Keratinocyte (primary cell): Measurements from ENCODE around the gene B3GALT6. TPM values are rescaled to one million over a fixed set of nuclear protein-coding genes. Genes with fewer than 3 reads are reported as not detected.

Source experiments
- DNase-seq: peaks from one replicate; pipeline ENCODE4 v3.0.0-alpha.2; 2011; ENCODE audit warnings: low read depth, missing footprints, low spot score
- FAIRE-seq: peaks from 2 replicates; lab custom pipeline; 2011; peaks lifted over from hg19 to GRCh38; lab: Jason Lieb, UNC
- H2AFZ ChIP-seq: 2 replicates; pipeline ENCODE4 v1.6.0; 2012; ENCODE audit warnings: low read length, control low read depth, inconsistent platforms; ENCODE audit not compliant: control insufficient read depth
- H3K27ac ChIP-seq: 2 replicates; pipeline ENCODE4 v1.5.1; 2011; ENCODE audit warnings: low read length; ENCODE audit not compliant: control insufficient read depth, insufficient read depth
- H3K27me3 ChIP-seq: 3 replicates; pipeline ENCODE4 v1.6.0; 2011; ENCODE audit warnings: low read length; ENCODE audit not compliant: control insufficient read depth, insufficient read depth; ENCODE audit errors: extremely low read depth
- H3K36me3 ChIP-seq, 2 experiments: 2 replicates in 1 of 2; 3 replicates in 1 of 2; pipeline ENCODE4 v1.5.1; 2011; ENCODE audit warnings: low read length in 2 of 2, mild to moderate bottlenecking in 1 of 2; ENCODE audit not compliant: control insufficient read depth in 2 of 2, insufficient read depth in 2 of 2; ENCODE audit errors: extremely low read depth in 1 of 2
- H3K4me1 ChIP-seq: 3 replicates; pipeline ENCODE4 v1.5.1; 2011; ENCODE audit warnings: low read length; ENCODE audit not compliant: control insufficient read depth, insufficient read depth; ENCODE audit errors: extremely low read depth
- H3K4me2 ChIP-seq: 3 replicates; pipeline ENCODE4 v1.6.0; 2011; ENCODE audit warnings: low read depth, low read length; ENCODE audit not compliant: control insufficient read depth, insufficient read depth; ENCODE audit errors: extremely low read depth
- H3K4me3 ChIP-seq, 3 experiments: fragments of 200-600 bp in 1 of 3; sonication (generic) in 1 of 3; 2 replicates in 2 of 3; 3 replicates in 1 of 3; pipeline ENCODE4 v1.5.1; 2011 to 2016; ENCODE audit warnings: low read length in 3 of 3, mild to moderate bottlenecking in 3 of 3, control low read depth in 2 of 3, inconsistent platforms in 1 of 3, low read depth in 1 of 3, mixed read lengths in 1 of 3, mixed run types in 1 of 3, moderate library complexity in 1 of 3; ENCODE audit not compliant: control insufficient read depth in 2 of 3, insufficient read depth in 2 of 3; ENCODE audit errors: extremely low read depth in 1 of 3
- H3K79me2 ChIP-seq: 2 replicates; pipeline ENCODE4 v1.6.0; 2012; ENCODE audit warnings: low read length; ENCODE audit not compliant: control insufficient read depth, insufficient read depth
- H3K9ac ChIP-seq: 3 replicates; pipeline ENCODE4 v1.6.0; 2011; ENCODE audit warnings: low read length; ENCODE audit not compliant: control insufficient read depth, insufficient read depth; ENCODE audit errors: extremely low read depth
- H3K9me1 ChIP-seq: 3 replicates; pipeline ENCODE4 v1.6.0; 2011; ENCODE audit warnings: low read length; ENCODE audit not compliant: control insufficient read depth, insufficient read depth; ENCODE audit errors: extremely low read depth
- H3K9me3 ChIP-seq: 2 replicates; pipeline ENCODE4 v1.5.1; 2012; ENCODE audit warnings: low read depth, low read length; ENCODE audit not compliant: control insufficient read depth
- H4K20me1 ChIP-seq: 3 replicates; pipeline ENCODE4 v1.6.0; 2011; ENCODE audit warnings: low read length; ENCODE audit not compliant: control insufficient read depth, insufficient read depth; ENCODE audit errors: extremely low read depth
- CTCF ChIP-seq, 3 experiments: IDR thresholded peaks in 1 of 3; conservative IDR thresholded peaks in 1 of 3; optimal IDR thresholded peaks in 1 of 3; 2 replicates in 2 of 3; 3 replicates in 1 of 3; pipeline versions ENCODE3 to v1.5.1; 2011; ENCODE audit warnings: low read length in 3 of 3, mild to moderate bottlenecking in 3 of 3, moderate library complexity in 2 of 3, control low read depth in 1 of 3, inconsistent platforms in 1 of 3; ENCODE audit not compliant: insufficient read depth in 2 of 3; ENCODE audit errors: extremely low read depth in 1 of 3
- EZH2 ChIP-seq: IDR thresholded peaks from one replicate; pipeline ENCODE4 v1.6.1; 2012; ENCODE audit warnings: inconsistent platforms, mild to moderate bottlenecking, low read length, moderate library complexity
- dilution Hi-C: fragments of 300-500 bp; cut with MboI; formaldehyde crosslinking; loops from one replicate; pipeline ENCODE4 v1.7.0; 2020; ENCODE audit warnings: low sequenced_read_pairs; ENCODE audit not compliant: extremely low pct_ligation_motif_present
- polyA plus RNA-seq, 5 experiments: library from polyadenylated mRNA; depleted of rRNA in 3 of 5; stranded (reverse) in 3 of 5; stranded (forward) in 1 of 5; unstranded in 1 of 5; fragments of >200 nt; gene quantifications; 1 replicate in 1 of 5; 2 replicates in 3 of 5; 3 replicates in 1 of 5; pipeline versions ENCODE4 v1.2.1 to v1.2.3, GENCODE V29; 2011 to 2012; ENCODE audit warnings: missing spikeins in 2 of 5, low read depth in 1 of 5, low replicate concordance in 1 of 5

The B3GALT6 gene
- polyA plus RNA-seq, 1 donor (not counting 4 experiments of a cell fraction or from before 2014, with no cell fraction given): 6.8 TPM

GRCh38 chr1:1229770-1230169, 2.3 kb upstream of the B3GALT6 start:
- no peaks in the 10 kb centered on the region for H3K9me1 ChIP-seq
- no peak overlapping the region for H3K9ac ChIP-seq
- no peak overlapping the region for H3K4me2 ChIP-seq
- no peaks in the 10 kb centered on the region for H3K27me3 ChIP-seq
- H3K27ac ChIP-seq: no peak overlapping the region
- peaks cover 13 to 35% of the 10 kb centered on the region in 2 experiments for H3K36me3 ChIP-seq
- TF ChIP-seq EZH2 (no peak), CTCF (optimal IDR thresholded peaks at IDR 0.05 in 1 of 3, IDR thresholded peaks at IDR 0.05 in 1 of 3, conservative IDR thresholded peaks at IDR 0.05 in 1 of 3; ENCODE audit: extremely low read depth in 1 of 3, insufficient read depth in 2 of 3, low read length in 3 of 3) (no peak)
- peaks cover 4% of the 10 kb centered on the region for H3K9me3 ChIP-seq
- peaks cover 8% of the 10 kb centered on the region for H3K4me1 ChIP-seq
- no peak overlapping the region for H3K4me3 ChIP-seq
- dilution Hi-C loops: no loop called here
- no peak for DNase-seq
- no peak overlapping the region for H2AFZ ChIP-seq
- H3K79me2 ChIP-seq: peaks cover 81% of the 10 kb centered on the region
- FAIRE-seq: no peak
- H4K20me1 ChIP-seq: peaks cover 5% of the 10 kb centered on the region

DNA sequence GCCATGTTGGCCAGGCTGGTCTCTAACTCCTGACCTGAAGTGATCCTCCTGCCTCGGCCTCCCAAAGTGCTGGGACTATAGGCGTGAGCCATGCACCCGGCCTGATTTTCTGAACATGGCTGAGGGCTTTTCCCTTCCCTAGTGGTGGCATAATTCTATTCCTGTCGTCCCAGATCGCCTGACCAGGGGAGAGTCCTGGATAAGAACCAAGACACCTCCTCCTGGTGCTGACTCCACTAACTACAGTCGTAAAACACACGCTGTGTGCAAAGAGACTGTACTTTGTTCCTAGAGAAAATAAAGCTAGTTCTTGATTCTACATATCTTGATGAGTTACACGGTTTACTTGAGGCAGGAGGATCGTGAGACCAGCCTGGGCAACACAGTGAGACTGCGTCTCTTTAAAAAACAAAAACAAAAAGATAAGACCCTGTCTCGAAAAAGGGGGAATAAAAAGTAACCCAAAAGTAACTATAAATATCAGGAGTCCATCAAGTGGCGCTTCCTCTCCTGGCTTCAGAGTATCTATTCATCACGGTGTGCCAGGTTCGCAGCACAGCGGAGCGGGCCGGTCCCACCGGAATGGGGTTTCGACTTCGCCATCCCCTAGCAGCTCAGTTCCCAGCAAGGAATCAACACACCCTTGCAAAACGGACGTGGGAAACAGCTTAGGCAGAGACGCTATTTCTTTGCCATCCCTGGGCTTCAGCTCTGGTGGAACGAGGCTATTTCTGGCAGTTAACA, 1.2 kb upstream of the B3GALT6 start:
- no peaks in the 10 kb centered on the region for H3K27me3 ChIP-seq
- peaks cover 8% of the 10 kb centered on the region for H3K4me1 ChIP-seq
- H3K4me3 ChIP-seq: peak overlapping the region; percentile 82 to 93 (median 91)
- peaks cover 5% of the 10 kb centered on the region for H4K20me1 ChIP-seq
- H2AFZ ChIP-seq: peak overlapping the region; percentile 68
- peak overlapping the region; percentile 79 for H3K27ac ChIP-seq
- H3K4me2 ChIP-seq: peak overlapping the region; percentile 92
- DNase-seq (no peak), FAIRE-seq (peak; percentile 52)
- H3K9me1 ChIP-seq: no peaks in the 10 kb centered on the region
- TF ChIP-seq EZH2: no peak
- peak; percentile 28 to 45 (median 40) for TF ChIP-seq CTCF (optimal IDR thresholded peaks at IDR 0.05 in 1 of 3, IDR thresholded peaks at IDR 0.05 in 1 of 3, conservative IDR thresholded peaks at IDR 0.05 in 1 of 3; ENCODE audit: extremely low read depth in 1 of 3, insufficient read depth in 2 of 3, low read length in 3 of 3)
- dilution Hi-C loops: no loop called here
- peaks cover 4% of the 10 kb centered on the region for H3K9me3 ChIP-seq
- H3K79me2 ChIP-seq: peaks cover 72% of the 10 kb centered on the region
- peak overlapping the region; percentile 96 for H3K9ac ChIP-seq
- H3K36me3 ChIP-seq: peaks cover 10 to 33% of the 10 kb centered on the region in 2 experiments
